Testis (tissue), 3 donors: ENCODE data around the gene VIM. TPM values are rescaled to one million over a fixed set of nuclear protein-coding genes. Genes with fewer than 3 reads are reported as not detected.

ENCODE experiments used
- DNase-seq: peaks from one replicate; pipeline ENCODE4 v3.0.0-alpha.2; 2019
- H3K27ac ChIP-seq, 2 donors: fragments of 200-600 bp; sonication (generic); one replicate each; pipeline ENCODE4 v1.5.1; 2019
- H3K27me3 ChIP-seq: fragments of 200-600 bp; sonication (generic); one replicate; pipeline ENCODE4 v1.5.1; 2019
- H3K36me3 ChIP-seq: fragments of 200-600 bp; sonication (generic); one replicate; pipeline ENCODE4 v1.5.1; 2017; ENCODE audit warnings: low read depth; ENCODE audit errors: missing control alignments
- H3K4me1 ChIP-seq: fragments of 200-600 bp; sonication (generic); one replicate; pipeline ENCODE4 v1.5.1; 2019
- H3K4me3 ChIP-seq, 2 donors: fragments of 200-600 bp; sonication (generic); one replicate each; pipeline ENCODE4 v1.5.1; 2017 to 2019
- H3K9me3 ChIP-seq: fragments of 200-600 bp; sonication (generic); one replicate; pipeline ENCODE4 v1.5.1; 2017
- POLR2A ChIP-seq: fragments of 450-650 bp; IDR thresholded peaks from one replicate; pipeline ENCODE4 v1.6.1; 2017; ENCODE audit warnings: antibody characterized with exemption, mild to moderate bottlenecking, moderate library complexity
- WGBS, 2 donors: methylation state at CpG; one replicate each; pipeline ENCODE4 v1.1.5; 2018; 5-methylcytosine and 5-hydroxymethylcytosine counted together
- intact Hi-C: fragments of 100-400 bp; cut with DNase I; formaldehyde crosslinking; loops from one replicate; pipeline ENCODE4 v1.15.1; 2023; ENCODE audit warnings: low total_unique reads
- polyA plus RNA-seq: library from polyadenylated mRNA; stranded (reverse); fragments of 350-450 nt; fragmentation: Illumina TruSeq; extraction: RNeasy Lipid Tissue Mini Kit (QIAGEN cat#74804); gene quantifications from one replicate; pipeline ENCODE4 v1.2.3, GENCODE V29; 2014; ENCODE audit warnings: low read depth, low replicate concordance; ENCODE audit not compliant: insufficient read depth
- total RNA-seq, 2 donors: library from RNA; depleted of rRNA; stranded (reverse); fragments of >200 nt; gene quantifications; one replicate each; pipeline ENCODE4 v1.2.3, GENCODE V29; 2016
- TF ChIP-seq, protein P1 (sequence below), 3 experiments: fragments of 450-650 bp in 2 of 3; fragments of 200-600 bp in 1 of 3; sonication (generic) in 1 of 3; IDR thresholded peaks; one replicate each; pipeline ENCODE4 v1.5.1; 2016 to 2019; ENCODE audit warnings: antibody characterized with exemption in 3 of 3, mild to moderate bottlenecking in 2 of 3, moderate library complexity in 1 of 3

VIM gene
- total and polyA plus RNA-seq, 3 donors from 2014 or later = 758 to 1,483 (median 938) TPM

DNA sequence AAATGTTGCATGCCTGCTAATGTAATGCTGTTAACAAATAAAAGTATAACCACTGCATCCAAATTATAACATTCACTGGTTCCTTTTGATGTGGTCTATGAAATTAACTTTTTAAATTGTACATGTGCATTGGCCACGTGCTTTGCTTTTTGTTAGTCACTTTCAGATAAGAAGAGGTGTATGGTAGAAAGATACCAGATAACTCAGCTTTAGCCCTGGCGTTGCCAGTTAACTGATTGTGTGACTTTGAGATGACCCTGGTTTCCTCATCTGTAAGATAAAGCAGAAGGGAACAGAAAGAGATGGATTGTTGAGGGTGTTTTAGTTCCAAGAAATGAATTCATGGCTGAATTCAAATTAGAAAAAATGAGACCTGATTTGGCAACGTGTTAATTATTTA is 24.6 kb upstream of the VIM start:
- H3K36me3 ChIP-seq = no peaks in the 10 kb centered on the region
- no peak for DNase-seq
- peaks cover 21% of the 10 kb centered on the region for H3K4me1 ChIP-seq
- no peaks in the 10 kb centered on the region for H3K9me3 ChIP-seq
- WGBS, 2 donors = 23 to 35% methylated on average over 3 of the region's 3 CpGs
- H3K27ac ChIP-seq = no peak overlapping the region
- TF ChIP-seq, protein P1, sequence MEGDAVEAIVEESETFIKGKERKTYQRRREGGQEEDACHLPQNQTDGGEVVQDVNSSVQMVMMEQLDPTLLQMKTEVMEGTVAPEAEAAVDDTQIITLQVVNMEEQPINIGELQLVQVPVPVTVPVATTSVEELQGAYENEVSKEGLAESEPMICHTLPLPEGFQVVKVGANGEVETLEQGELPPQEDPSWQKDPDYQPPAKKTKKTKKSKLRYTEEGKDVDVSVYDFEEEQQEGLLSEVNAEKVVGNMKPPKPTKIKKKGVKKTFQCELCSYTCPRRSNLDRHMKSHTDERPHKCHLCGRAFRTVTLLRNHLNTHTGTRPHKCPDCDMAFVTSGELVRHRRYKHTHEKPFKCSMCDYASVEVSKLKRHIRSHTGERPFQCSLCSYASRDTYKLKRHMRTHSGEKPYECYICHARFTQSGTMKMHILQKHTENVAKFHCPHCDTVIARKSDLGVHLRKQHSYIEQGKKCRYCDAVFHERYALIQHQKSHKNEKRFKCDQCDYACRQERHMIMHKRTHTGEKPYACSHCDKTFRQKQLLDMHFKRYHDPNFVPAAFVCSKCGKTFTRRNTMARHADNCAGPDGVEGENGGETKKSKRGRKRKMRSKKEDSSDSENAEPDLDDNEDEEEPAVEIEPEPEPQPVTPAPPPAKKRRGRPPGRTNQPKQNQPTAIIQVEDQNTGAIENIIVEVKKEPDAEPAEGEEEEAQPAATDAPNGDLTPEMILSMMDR (IDR thresholded peaks at IDR 0.05) = no peak
- no peak for TF ChIP-seq POLR2A
- intact Hi-C loops = no loop called here
- H3K4me3 ChIP-seq = no peak overlapping the region
- no peaks in the 10 kb centered on the region for H3K27me3 ChIP-seq

- Histone ChIP-seq H3K27ac (no peak overlapping the region), H3K9me3 (no peaks in the 10 kb centered on the region), H3K36me3 (no peaks in the 10 kb centered on the region), H3K4me1 (peaks cover 7% of the 10 kb centered on the region), H3K4me3 (no peak overlapping the region), H3K27me3 (no peaks in the 10 kb centered on the region)
- 83 to 91% methylated on average over 7 of the region's 7 CpGs for WGBS, 2 donors
- DNase-seq = no peak
- intact Hi-C loops = no loop called here
- TF ChIP-seq, protein P1 (IDR thresholded peaks at IDR 0.05) = no peak
- no peak for TF ChIP-seq POLR2A
These were observed 21.8 kb upstream of the VIM start for GRCh38 chr10:17206210-17206709.

DNA sequence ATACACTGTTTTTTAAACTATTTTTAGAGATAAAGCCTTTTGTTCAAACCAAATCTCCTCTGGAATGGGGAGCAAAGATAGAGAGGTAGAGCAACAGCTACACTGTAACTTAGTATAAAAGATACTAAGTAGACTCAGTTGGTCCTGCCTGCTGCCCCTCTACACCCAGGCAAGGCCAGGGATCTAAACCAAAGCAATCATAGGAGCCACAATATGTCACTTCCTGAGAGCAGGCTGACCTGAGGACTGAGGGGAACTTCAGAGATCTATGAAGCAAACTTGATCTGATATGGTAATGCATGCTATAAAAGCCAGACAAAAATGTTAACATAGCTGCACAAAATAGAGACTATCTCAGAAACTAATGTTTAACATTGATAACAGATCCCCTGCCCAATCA is 19.6 kb upstream of the VIM start:
- Histone ChIP-seq H3K4me3 (no peak overlapping the region), H3K4me1 (no peaks in the 10 kb centered on the region), H3K9me3 (no peaks in the 10 kb centered on the region), H3K36me3 (no peaks in the 10 kb centered on the region), H3K27me3 (no peaks in the 10 kb centered on the region), H3K27ac (peak overlapping the region in 1 of 2 donors; percentile 51)
- DNase-seq = peak; percentile 68
- TF ChIP-seq, protein P1 (IDR thresholded peaks at IDR 0.05) = no peak
- no peak for TF ChIP-seq POLR2A
- intact Hi-C loops = no loop called here

GRCh38 chr10:17209302-17209701 is 18.7 kb upstream of the VIM start:
- Histone ChIP-seq H3K36me3 (no peaks in the 10 kb centered on the region), H3K9me3 (no peaks in the 10 kb centered on the region), H3K27ac (no peak overlapping the region), H3K27me3 (no peaks in the 10 kb centered on the region), H3K4me1 (no peaks in the 10 kb centered on the region), H3K4me3 (no peak overlapping the region)
- DNase-seq = no peak
- TF ChIP-seq, protein P1 (IDR thresholded peaks at IDR 0.05) = no peak
- TF ChIP-seq POLR2A = no peak
- intact Hi-C loops = no loop called here
- WGBS, 2 donors = 65 to 78% methylated on average over 1 of the region's 1 CpG

DNA sequence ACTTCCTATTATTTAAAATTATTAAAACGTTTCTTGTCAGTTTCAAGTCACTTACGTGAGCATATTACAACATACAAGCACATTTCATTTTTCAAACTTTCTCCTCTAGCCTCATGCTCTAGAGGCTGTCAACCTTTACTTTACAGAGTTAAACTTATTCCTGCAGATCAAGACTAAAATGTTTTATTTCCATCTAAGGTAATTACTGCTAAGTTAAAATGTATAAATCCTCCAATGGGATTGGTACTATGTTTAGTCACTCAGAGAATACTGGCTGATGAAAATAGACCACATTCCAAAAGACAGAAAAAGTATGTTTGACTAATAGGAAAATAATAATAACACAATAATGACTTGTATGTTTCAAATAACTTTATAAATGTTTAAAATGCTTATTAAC is 18.2 kb upstream of the VIM start:
- intact Hi-C loops = no loop called here
- 74 to 81% methylated on average over 2 of the region's 2 CpGs for WGBS, 2 donors

More for the DNA sequence above, 18.2 kb upstream of the VIM start:
- no peaks in the 10 kb centered on the region for H3K4me1 ChIP-seq
- H3K27me3 ChIP-seq = no peaks in the 10 kb centered on the region
- TF ChIP-seq, protein P1 (IDR thresholded peaks at IDR 0.05) = no peak
- no peak for TF ChIP-seq POLR2A
- H3K9me3 ChIP-seq = no peaks in the 10 kb centered on the region
- no peak overlapping the region for H3K4me3 ChIP-seq
- no peak overlapping the region for H3K27ac ChIP-seq
- H3K36me3 ChIP-seq = no peaks in the 10 kb centered on the region
- no peak for DNase-seq
